Activated naive CD8-positive, alpha-beta T cell treated with anti-CD3 and anti-CD28 coated beads, Interleukin-2, amount 50 U/mL, for 24 hours (primary cell): Measurements from ENCODE around the gene KANSL1.
"Not testable (repeated sequence)": the region's sequence is repeated elsewhere in the genome, so short reads cannot be mapped to it uniquely, and the experiment has no call there.

Experiments
- ATAC-seq: fragments of 150-1000 bp; cut with Tn5 transposase; one replicate; pipeline ENCODE4 v1.10.0; 2021
- DNase-seq: peaks from one replicate; pipeline ENCODE4 v3.0.0; 2021
- H3K27ac Mint-ChIP-seq: one replicate; pipeline ENCODE4 v1.8.0; 2021; ENCODE audit warnings: mild to moderate bottlenecking, mixed read lengths
- H3K27me3 Mint-ChIP-seq: one replicate; pipeline ENCODE4 v1.8.0; 2021; ENCODE audit warnings: mixed read lengths
- H3K36me3 Mint-ChIP-seq: one replicate; pipeline ENCODE4 v1.8.0; 2021; ENCODE audit warnings: low read depth, mixed read lengths
- H3K4me1 Mint-ChIP-seq: one replicate; pipeline ENCODE4 v1.8.0; 2021; ENCODE audit warnings: mixed read lengths
- H3K4me3 Mint-ChIP-seq: one replicate; pipeline ENCODE4 v1.8.0; 2021; ENCODE audit warnings: mild to moderate bottlenecking, moderate library complexity, mixed read lengths
- H3K9me3 Mint-ChIP-seq: one replicate; pipeline ENCODE4 v1.8.0; 2021; ENCODE audit warnings: mixed read lengths

KANSL1 gene

GRCh38 chr17:46110219-46110618 is 83.0 kb downstream of the KANSL1 start:
- Mint-ChIP-seq H3K4me1 (peaks cover 81% of the 10 kb centered on the region), H3K27ac (peak overlapping the region; percentile 24), H3K9me3 (no peaks in the 10 kb centered on the region), H3K36me3 (peaks cover 9% of the 10 kb centered on the region), H3K4me3 (no peak overlapping the region), H3K27me3 (no peaks in the 10 kb centered on the region)
- ATAC-seq, result no peak
- no peak for DNase-seq

- peak overlapping the region; percentile 24 for H3K27ac Mint-ChIP-seq
- H3K4me1 Mint-ChIP-seq, result peaks cover 78% of the 10 kb centered on the region
- ATAC-seq (no peak), DNase-seq (no peak)
- H3K4me3 Mint-ChIP-seq, result no peak overlapping the region
- H3K27me3 Mint-ChIP-seq, result no peaks in the 10 kb centered on the region
- no peaks in the 10 kb centered on the region for H3K9me3 Mint-ChIP-seq
- peaks cover 8% of the 10 kb centered on the region for H3K36me3 Mint-ChIP-seq
These were observed 83.5 kb downstream of the KANSL1 start for GRCh38 chr17:46109603-46110189.

- H3K4me1 Mint-ChIP-seq, result peaks cover 77% of the 10 kb centered on the region
- no peak overlapping the region for H3K4me3 Mint-ChIP-seq
- ATAC-seq (peak; percentile 68), DNase-seq (no peak)
- peaks cover 12% of the 10 kb centered on the region for H3K36me3 Mint-ChIP-seq
- H3K27ac Mint-ChIP-seq, result peak overlapping the region; percentile 37
- no peaks in the 10 kb centered on the region for H3K27me3 Mint-ChIP-seq
- H3K9me3 Mint-ChIP-seq, result no peaks in the 10 kb centered on the region
These were observed 84.6 kb downstream of the KANSL1 start for GRCh38 chr17:46108550-46109110.

GRCh38 chr17:46108120-46108519 is 85.1 kb downstream of the KANSL1 start:
- H3K27ac Mint-ChIP-seq, result peak overlapping the region; percentile 1
- no peaks in the 10 kb centered on the region for H3K9me3 Mint-ChIP-seq
- H3K27me3 Mint-ChIP-seq, result no peaks in the 10 kb centered on the region
- peaks cover 76% of the 10 kb centered on the region for H3K4me1 Mint-ChIP-seq
- H3K36me3 Mint-ChIP-seq, result peaks cover 12% of the 10 kb centered on the region
- DNase-seq, result no peak
- H3K4me3 Mint-ChIP-seq, result no peak overlapping the region
- ATAC-seq, result no peak

- Mint-ChIP-seq H3K4me1 (peaks cover 78% of the 10 kb centered on the region), H3K36me3 (peaks cover 10% of the 10 kb centered on the region), H3K27ac (peak overlapping the region; percentile 1), H3K27me3 (no peaks in the 10 kb centered on the region), H3K4me3 (no peak overlapping the region), H3K9me3 (no peaks in the 10 kb centered on the region)
- DNase-seq, result no peak
- ATAC-seq, result no peak
These were observed 86.1 kb downstream of the KANSL1 start for GRCh38 chr17:46106966-46107644.

- DNase-seq, H3K27me3 Mint-ChIP-seq, H3K9me3 Mint-ChIP-seq, ATAC-seq, H3K36me3 Mint-ChIP-seq, H3K27ac Mint-ChIP-seq, H3K4me3 Mint-ChIP-seq: not testable (repeated sequence)
- H3K4me1 Mint-ChIP-seq, result peaks cover 73% of the 10 kb centered on the region
These were observed 90.4 kb downstream of the KANSL1 start for GRCh38 chr17:46102806-46103205.

- not testable (repeated sequence) for H3K9me3 Mint-ChIP-seq, DNase-seq, H3K27me3 Mint-ChIP-seq, H3K36me3 Mint-ChIP-seq, ATAC-seq, H3K4me3 Mint-ChIP-seq
- H3K27ac Mint-ChIP-seq, result peak overlapping the region; percentile 36
- peaks cover 74% of the 10 kb centered on the region for H3K4me1 Mint-ChIP-seq
These were observed 91.2 kb downstream of the KANSL1 start for GRCh38 chr17:46101785-46102617.

GRCh38 chr17:46100590-46100989 is 92.6 kb downstream of the KANSL1 start:
- peak overlapping the region; percentile 24 for H3K4me3 Mint-ChIP-seq
- H3K4me1 Mint-ChIP-seq, result peaks cover 67% of the 10 kb centered on the region
- H3K36me3 Mint-ChIP-seq, result peaks cover 4% of the 10 kb centered on the region
- H3K27ac Mint-ChIP-seq, result peak overlapping the region; percentile 70
- H3K9me3 Mint-ChIP-seq, result no peaks in the 10 kb centered on the region
- ATAC-seq (no peak), DNase-seq (no peak)
- no peaks in the 10 kb centered on the region for H3K27me3 Mint-ChIP-seq

- H3K27me3 Mint-ChIP-seq, result no peaks in the 10 kb centered on the region
- DNase-seq (no peak), ATAC-seq (no peak)
- H3K4me3 Mint-ChIP-seq, result no peak overlapping the region
- H3K27ac Mint-ChIP-seq, result no peak overlapping the region
- H3K4me1 Mint-ChIP-seq, result peaks cover 70% of the 10 kb centered on the region
- H3K9me3 Mint-ChIP-seq, result no peaks in the 10 kb centered on the region
- H3K36me3 Mint-ChIP-seq, result peaks cover 4% of the 10 kb centered on the region
These were observed 93.4 kb downstream of the KANSL1 start for GRCh38 chr17:46099865-46100264.

GRCh38 chr17:46097497-46097896 is 95.7 kb downstream of the KANSL1 start:
- H3K27me3 Mint-ChIP-seq, result no peaks in the 10 kb centered on the region
- no peak overlapping the region for H3K27ac Mint-ChIP-seq
- ATAC-seq (no peak), DNase-seq (no peak)
- H3K4me1 Mint-ChIP-seq, result peaks cover 59% of the 10 kb centered on the region
- H3K4me3 Mint-ChIP-seq, result no peak overlapping the region
- no peaks in the 10 kb centered on the region for H3K9me3 Mint-ChIP-seq
- H3K36me3 Mint-ChIP-seq, result peaks cover 13% of the 10 kb centered on the region

- H3K9me3 Mint-ChIP-seq, result no peaks in the 10 kb centered on the region
- no peak for ATAC-seq
- H3K4me1 Mint-ChIP-seq, result peaks cover 53% of the 10 kb centered on the region
- DNase-seq, result no peak
- peaks cover 46% of the 10 kb centered on the region for H3K36me3 Mint-ChIP-seq
- no peak overlapping the region for H3K27ac Mint-ChIP-seq
- H3K27me3 Mint-ChIP-seq, result no peaks in the 10 kb centered on the region
- H3K4me3 Mint-ChIP-seq, result no peak overlapping the region
These were observed 100.2 kb downstream of the KANSL1 start for GRCh38 chr17:46092991-46093390.

GRCh38 chr17:46090871-46091270 is 102.4 kb downstream of the KANSL1 start:
- Mint-ChIP-seq H3K27me3 (no peaks in the 10 kb centered on the region), H3K4me1 (peaks cover 52% of the 10 kb centered on the region), H3K9me3 (no peaks in the 10 kb centered on the region), H3K4me3 (no peak overlapping the region), H3K36me3 (peaks cover 49% of the 10 kb centered on the region), H3K27ac (no peak overlapping the region)
- ATAC-seq, result no peak
- no peak for DNase-seq

GRCh38 chr17:46089389-46089965 is 103.8 kb downstream of the KANSL1 start:
- DNase-seq (no peak), ATAC-seq (peak; percentile 82)
- Mint-ChIP-seq H3K9me3 (no peaks in the 10 kb centered on the region), H3K27ac (peak overlapping the region; percentile 88), H3K4me1 (peaks cover 59% of the 10 kb centered on the region), H3K4me3 (peak overlapping the region; percentile 44), H3K36me3 (peaks cover 54% of the 10 kb centered on the region), H3K27me3 (no peaks in the 10 kb centered on the region)

- H3K27ac Mint-ChIP-seq, result peak overlapping the region; percentile 88
- DNase-seq (no peak), ATAC-seq (no peak)
- no peaks in the 10 kb centered on the region for H3K27me3 Mint-ChIP-seq
- no peak overlapping the region for H3K4me3 Mint-ChIP-seq
- no peaks in the 10 kb centered on the region for H3K9me3 Mint-ChIP-seq
- peaks cover 59% of the 10 kb centered on the region for H3K4me1 Mint-ChIP-seq
- H3K36me3 Mint-ChIP-seq, result peaks cover 45% of the 10 kb centered on the region
These were observed 104.6 kb downstream of the KANSL1 start for GRCh38 chr17:46088595-46088994.
